Measurements from ENCODE around the gene LCN2. TPM values are rescaled to one million over a fixed set of nuclear protein-coding genes. Genes with fewer than 3 reads are reported as not detected.
"Not testable (repeated sequence)": the region's sequence is repeated elsewhere in the genome, so short reads cannot be mapped to it uniquely, and the experiment has no call there.

The LCN2 gene
- total RNA-seq, 1 donor from 2014 or later = not detected

DNA sequence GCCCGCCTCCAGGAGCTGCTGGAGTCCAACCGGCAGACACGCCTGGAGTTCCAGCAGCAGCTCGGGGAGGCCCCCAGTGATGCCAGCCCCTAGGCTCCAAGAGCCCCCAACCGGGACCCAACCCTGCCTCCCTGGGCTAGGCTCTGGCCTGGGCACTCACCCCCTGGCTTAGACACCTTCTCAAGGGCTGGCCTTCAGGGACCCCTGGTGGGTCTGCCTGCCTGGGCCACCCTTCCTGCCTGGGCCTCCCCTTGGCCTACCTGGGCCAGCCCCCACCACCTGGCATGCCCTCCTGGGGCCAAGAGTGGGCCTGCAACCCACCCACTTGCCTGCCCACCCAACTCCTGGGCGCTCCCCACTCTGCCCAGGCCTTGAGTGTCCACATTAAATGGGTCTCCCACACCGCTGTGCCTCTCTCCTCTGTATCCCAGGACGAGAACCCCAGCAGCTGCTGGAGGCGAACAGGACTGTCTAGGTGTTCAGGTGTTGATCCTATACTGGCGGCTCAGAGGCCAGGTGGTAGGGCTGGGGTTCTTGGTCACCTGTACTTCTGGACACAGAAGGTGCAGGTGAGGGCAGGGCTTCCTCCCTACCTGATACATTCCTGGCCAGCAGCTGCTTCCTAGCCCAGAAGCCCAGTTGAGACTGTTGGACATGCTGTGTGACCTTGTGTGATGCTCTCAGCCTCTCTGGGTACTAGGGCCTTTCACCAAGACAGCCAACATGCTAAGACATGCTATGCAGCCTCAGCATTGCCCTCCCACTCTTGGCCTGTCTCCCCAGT, 14.5 kb downstream of the LCN2 start:
- DNase-seq (ENCODE audit: extremely low read depth, low read depth, low spot score) = no peak

DNA sequence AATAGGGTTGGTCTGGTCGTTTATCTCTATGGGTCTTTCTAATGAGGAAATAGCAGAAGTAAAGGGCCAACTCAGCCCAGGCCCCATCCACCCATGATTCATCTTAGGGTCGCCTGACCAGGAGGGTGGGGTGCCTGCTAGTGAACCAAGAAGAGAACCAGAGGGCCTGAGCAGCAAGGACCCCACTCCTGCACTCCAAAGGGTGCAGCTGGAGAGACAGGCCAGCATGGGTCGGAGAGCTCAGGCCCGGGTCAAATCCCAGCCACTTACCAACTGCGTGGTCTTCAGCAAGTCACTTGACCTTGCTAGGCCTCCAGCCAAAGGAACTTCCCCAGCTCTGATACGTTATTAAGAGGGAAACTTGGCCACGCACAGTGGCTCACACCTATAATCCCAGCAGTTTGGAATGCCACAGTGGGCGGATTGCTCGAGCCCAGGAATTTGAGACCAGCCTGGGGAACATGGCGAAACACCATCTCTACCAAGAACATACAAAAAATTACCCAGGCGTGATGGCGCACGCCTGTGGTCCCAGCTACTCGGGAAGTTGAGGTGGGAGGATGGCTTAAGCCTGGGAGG, 15.1 kb downstream of the LCN2 start:
- no peak for DNase-seq (ENCODE audit: extremely low read depth, low read depth, low spot score)

DNA sequence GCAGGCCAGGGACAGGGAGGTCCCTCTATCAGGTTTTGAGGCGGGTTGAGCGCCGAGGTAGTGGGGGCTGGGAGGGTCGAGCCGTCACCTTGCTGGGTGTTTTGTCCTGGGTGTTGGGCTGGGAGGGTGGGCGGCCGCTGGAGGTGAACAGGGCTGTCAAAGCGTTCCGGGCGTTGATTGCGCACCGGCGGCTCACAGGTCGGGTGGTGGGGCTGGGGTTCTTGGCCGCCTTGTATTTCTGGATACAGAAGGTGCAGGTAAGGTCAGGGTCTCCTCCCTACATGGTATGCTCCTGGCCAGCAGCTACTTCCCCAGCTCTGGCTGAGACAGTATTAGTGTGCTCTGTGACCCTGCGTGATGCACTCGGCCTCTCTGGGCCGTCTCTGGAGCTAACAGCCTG, 16.9 kb downstream of the LCN2 start:
- DNase-seq (ENCODE audit: extremely low read depth, low read depth, low spot score) = no peak

DNA sequence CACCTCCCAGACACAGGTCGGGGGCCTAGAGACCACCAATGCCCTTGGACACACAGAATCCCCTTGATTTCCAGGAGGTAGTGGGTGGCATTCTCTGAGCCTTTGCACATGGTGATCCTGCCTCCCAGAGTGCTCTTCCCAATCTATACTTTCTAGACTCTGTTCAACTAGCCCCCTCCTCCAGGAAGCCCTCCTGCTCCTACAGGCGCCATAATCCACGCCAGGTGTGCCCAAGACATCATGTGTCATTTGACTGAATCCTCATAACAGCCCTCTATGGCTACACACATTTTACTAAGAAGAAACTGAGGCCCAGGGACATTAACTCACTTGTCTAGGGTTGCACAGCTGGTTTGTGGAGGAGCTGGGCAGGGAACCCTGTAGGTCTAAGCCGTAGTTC, 18.0 kb downstream of the LCN2 start:
- no peak for DNase-seq (ENCODE audit: extremely low read depth, low read depth, low spot score)

DNA sequence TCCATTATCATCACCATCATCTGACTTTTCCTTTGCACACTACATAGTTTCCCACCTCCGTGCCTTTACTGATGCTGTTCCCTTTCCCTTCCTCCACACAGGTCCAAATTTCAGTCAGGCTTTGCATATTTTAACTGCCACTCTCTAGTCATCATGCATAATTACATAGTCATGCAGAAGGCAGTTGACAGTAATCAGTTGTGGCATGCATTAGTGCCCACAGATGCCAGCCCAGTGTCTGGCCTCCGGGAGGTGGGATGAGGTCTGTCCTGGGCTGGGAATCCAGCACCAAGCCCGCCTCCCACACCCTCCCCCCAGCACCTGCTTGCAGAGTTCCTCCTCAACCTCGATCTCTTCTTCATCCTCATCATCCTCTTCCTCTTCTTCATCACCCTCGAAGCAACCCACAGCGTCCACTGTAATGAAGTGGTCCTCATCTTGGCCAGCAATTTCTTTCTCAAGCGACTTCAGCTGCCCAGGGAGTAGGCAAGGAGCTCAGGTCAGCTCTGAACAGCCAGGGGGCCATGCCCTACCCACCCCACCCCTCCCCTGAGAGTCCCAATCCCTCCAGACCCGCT, 19.6 kb downstream of the LCN2 start:
- DNase-seq (ENCODE audit: extremely low read depth, low read depth, low spot score) = no peak

DNA sequence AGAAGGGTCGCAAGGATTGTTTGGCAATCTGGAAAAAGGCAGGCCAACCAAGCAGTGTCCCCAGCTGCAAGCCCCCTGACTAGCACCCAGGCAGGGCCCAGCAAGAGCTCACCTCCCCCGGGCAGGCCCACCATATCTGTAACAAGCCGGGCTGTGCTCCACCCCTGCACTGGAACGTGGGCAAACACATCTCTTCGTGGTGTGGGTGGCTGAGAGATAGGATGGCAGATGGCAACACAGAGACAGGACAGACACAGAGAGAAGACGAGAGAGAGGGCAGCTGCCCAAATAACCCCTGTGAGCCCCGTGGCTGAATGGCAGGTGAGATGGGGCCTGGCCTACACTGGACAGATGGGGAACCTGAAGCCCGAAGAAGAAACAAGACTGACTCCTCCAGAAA, 20.2 kb downstream of the LCN2 start:
- DNase-seq (ENCODE audit: extremely low read depth, low read depth, low spot score) = no peak

DNA sequence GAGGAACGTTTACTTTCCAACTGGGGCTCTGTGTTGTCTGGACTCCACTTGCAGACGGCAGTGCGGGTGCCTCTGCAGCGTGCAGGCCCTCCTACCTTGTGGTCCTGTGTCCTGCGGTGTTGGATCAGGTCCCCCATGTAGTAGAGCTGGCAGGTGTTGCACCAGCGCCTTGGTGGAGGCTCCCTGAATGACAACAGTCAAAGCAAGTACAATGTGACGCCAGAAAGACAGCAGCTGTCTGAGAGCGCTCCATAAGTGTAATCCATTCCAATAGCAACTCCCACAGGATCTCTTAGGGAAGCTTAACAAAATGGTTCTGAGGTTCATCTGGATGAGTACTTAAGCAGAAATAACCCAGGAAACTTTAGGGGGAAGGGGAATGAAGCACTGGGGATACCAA, 20.7 kb downstream of the LCN2 start:
- no peak for DNase-seq (ENCODE audit: extremely low read depth, low read depth, low spot score)

DNA sequence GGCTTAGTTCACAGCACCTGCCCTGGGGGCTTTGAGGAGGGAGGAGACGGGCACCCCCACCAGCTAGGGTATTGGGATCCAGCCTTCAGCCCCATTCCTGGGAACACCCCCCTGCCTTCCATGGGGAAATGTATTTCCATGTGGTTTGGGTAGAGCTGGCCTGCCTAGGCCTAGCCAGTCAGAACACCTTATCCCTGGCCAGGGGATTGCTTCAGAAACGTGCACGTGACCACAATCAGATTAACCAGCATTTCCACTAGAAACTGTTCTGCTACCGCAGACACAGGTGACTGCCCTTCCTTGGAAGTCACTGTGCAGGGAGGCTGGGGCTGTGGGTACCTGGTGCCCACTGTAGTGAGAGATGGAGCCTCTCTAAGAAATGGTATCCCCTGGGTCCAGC, 24.8 kb downstream of the LCN2 start:
- DNase-seq (ENCODE audit: extremely low read depth, low read depth, low spot score) = no peak

DNA sequence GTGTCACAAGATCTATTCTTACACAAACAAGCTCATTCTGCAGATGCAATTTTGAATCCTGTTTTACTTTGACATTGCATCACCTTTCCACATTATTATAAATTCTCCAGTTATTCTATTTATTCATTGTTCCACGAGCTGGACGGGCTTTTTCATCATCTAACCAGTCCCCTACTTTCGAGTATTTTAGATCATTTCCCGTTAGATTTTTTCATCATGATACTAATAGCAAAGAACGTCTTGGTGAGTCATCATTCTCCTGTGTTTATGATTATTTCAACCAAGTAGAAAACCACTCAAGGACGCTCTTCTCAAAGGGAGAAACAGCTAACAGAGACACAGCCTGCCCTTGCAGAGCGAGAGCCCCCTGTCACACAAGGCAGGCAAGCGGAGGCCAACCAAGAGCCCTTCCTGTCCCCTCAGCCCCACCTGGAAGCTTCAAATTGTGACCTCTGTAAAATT, 25.9 kb downstream of the LCN2 start:
- DNase-seq (ENCODE audit: extremely low read depth, low read depth, low spot score) = no peak

DNA sequence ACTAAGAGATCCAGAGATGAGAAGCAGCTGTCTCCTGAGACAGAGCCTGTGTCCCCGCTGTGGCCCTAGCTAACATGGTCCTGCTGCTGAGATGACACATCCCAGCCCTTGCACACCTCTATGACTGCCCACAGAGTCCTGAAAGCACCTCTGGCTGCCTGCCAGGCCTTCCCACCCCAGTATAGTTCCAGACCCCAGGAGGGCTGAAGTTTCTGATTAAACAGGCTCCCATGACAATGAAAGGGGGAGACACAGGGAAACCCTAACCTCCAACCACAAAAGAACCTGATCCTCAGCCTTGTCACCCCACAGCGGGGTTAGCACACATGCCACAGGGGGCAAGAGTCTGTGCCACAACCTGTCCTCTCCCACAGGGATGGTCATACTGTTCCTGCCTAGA, 26.5 kb downstream of the LCN2 start:
- DNase-seq (ENCODE audit: extremely low read depth, low read depth, low spot score) = no peak

DNA sequence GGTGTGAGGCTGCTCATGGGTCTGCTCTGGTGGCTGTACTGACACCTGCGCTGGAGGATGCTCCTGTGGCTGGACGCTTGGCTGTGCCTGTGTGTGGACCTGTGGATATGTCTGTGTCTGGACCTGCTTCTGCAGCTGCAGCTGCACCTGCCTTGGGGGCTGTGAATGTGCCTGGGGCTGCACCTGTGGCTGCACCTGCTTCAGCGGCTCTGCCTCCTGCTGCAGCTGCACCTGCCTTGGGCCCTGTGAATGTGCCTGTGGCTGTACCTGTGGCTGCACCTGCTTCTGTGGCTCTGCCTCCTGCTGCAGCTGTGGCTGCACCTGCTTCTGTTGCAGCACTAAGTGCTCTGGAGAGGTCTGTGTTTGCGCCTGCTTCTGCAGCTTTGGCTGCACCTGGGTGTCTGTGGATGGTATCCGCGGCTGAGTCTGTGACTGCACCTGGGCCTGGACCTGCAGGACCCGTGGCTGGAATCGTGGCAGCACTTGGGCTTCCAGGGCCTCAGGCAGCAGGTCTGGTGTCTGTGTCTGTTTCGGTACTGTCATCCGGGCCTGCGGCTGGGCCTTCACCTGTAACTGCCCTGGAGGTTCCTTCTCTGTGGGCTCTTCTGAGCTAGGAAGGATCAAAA, 29.7 kb downstream of the LCN2 start:
- DNase-seq (ENCODE audit: extremely low read depth, low read depth, low spot score) = no peak

DNA sequence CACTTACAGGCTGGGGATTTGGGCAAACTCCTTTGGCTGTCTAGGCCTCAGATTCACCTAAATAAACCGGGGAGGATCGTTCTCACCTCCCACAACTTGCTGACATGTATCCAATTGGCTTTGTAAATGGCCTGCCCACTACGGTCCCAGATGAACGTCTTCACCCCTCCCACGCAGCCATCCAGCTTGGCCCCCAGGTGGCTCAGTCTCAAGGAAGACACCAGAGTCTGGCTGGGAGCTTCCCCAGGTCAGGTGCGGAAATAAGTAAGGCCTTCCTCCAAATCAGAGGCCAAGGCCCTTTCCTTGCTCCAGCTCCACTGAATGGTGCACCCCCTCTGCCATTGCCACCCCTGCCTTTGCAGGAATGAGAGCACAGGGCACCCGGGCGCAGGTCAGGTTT, 30.7 kb downstream of the LCN2 start:
- DNase-seq (ENCODE audit: extremely low read depth, low read depth, low spot score) = no peak

DNA sequence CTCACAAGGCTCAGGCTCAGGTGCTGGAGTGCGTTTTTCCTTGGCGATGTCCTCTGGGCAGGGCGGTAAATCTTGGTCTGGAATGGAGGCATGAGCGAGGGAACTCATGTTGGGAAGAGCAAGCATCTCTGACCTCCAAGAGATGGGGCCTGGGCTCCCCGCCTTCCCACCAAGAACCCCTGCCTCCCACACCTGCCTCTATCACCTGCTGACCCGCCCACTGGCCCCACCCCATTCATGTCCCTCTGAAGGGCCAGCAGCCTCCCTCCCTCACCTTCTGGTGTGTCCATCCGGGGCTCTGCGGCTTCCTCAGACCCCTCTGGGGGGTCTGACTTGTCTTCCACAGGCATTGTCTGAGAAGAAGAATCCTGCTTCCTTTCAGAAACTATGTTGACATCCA, 31.2 kb downstream of the LCN2 start:
- no peak for DNase-seq (ENCODE audit: extremely low read depth, low read depth, low spot score)

DNA sequence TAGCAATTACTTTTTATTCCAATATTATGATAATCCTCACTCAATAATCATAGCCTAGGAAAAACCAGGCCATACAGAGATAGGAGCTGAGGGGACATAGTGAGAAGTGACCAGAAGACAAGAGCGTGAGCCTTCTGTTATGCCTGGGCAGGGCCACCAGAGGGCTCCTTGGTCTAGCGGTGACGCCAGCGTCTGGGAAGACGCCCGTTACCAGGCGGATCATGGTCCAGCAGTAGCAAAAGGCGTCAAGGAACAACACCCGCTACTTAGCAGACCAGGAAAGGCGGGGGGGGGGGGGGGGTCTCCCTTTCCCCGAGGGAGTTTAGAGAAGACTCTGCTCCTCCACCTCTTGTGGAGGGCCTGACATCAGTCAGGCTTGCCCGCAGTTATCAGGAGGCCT, 32.2 kb downstream of the LCN2 start:
- DNase-seq (ENCODE audit: extremely low read depth, low read depth, low spot score) = not testable (repeated sequence)

DNA sequence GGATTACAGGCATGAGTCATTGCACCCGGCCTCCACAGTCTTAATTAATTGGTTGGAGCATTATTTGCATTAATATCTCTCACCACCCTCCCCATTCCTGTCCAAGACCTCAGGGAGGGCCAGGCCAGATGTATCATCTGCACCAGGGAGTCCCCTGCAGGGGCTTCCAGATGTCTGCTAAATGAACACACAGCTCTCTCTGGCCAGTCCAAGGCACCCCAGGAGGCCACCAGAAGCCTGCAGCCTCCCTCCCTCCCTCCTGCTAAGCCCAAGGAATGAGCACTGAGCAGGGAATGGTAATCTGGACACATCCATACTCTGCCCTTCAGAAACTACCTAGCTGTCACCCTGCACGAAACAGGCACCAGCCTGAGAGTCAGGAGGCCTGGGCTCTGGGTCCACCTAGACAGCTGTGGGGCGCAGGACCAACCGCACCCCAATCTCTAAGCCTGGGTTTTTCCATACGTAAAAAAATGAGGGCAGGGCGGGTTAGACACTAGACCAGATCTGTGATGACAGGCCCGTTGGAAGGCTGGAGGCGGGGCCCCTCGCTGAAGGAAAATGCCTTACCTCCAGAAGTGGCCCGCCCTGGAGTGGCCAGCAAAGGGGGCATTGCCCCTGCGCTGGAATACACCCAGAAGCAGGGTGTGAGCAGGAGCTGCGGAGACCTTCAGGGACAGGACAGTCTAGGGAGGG, 33.8 kb downstream of the LCN2 start:
- DNase-seq (ENCODE audit: extremely low read depth, low read depth, low spot score) = no peak

DNA sequence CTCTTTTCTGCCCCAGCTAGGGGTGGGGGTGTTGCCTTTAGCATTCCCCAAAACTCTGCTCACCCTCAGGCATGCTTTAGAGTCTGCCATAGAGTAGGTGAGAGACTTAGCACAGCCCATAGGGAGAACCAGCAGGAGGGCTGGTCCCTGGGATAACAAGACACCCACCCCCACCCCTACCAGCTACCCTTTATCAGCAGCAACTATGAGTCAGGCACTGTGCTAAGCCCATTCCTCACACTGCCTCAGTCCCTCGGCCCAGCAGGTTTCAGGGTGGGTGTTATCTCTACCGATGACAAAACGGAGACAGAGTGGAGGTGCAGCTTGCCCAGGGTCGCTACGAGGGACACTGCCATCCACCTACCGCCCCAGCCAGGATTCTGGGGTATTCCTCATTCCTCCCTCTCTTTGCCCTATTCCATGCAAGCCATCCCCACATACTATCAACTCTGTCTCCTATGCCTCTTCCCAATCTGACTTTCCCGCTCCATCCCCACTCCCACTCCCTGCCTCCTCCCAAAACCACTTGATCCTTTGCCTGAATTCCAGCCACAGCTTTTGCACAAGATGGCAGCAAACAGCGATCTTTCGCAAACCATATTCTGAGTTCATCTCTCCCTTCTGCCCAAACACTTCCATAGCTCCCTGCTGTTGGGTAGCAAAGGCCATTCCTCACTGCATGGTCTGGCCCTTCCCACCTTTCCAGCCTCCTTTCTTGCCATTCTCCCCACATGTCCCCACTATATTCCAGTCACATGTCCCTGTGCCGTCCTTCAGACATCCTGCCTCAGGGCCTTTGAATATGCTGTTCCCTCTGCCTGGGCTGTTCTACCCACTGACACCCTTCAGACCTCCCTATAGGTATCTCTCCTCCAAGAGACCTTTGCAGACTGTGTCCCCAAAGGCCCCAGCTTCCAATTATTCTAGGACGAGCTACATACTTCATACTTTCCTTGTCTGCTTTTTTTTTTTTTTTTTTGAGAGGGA, 37.0 kb downstream of the LCN2 start:
- no peak for DNase-seq (ENCODE audit: extremely low read depth, low read depth, low spot score)

DNA sequence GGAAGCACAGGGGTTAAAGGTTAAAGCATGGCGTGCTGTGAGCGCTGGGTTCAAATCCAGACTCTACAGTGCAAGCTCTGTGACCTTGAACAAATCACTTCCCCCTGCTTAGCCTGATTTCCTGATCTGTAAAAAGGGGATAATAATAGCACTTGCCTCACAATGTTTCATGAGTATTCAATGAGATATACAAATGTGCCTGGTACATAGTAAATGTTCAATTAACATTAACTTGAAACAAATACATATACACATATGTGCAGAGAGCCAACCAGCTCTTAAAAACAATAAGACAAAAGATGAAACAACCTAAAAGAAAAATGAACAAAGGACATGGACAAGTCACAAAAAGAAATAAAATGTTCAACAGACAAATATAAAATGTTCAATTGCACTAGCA, 38.1 kb downstream of the LCN2 start:
- DNase-seq (ENCODE audit: extremely low read depth, low read depth, low spot score) = no peak

DNA sequence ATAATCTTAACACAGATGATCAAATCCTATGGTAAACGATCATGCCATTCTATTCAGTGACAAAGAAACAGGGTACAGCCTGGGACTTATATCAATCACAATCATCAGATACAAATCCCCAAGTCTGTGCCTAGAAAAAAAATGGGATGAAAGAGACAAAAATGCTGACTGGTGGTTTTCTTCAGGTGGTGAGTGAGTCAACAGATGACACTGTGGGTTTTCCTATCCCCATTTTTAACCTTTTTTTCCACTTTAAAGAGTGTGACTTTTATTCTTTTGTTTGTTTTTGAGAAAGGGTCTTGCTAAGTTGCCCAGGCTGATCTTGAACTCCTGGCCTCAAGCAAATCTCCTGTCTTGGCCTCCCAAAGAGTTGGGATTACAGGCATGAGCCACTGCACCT, 39.0 kb downstream of the LCN2 start:
- no peak for DNase-seq (ENCODE audit: extremely low read depth, low read depth, low spot score)

DNA sequence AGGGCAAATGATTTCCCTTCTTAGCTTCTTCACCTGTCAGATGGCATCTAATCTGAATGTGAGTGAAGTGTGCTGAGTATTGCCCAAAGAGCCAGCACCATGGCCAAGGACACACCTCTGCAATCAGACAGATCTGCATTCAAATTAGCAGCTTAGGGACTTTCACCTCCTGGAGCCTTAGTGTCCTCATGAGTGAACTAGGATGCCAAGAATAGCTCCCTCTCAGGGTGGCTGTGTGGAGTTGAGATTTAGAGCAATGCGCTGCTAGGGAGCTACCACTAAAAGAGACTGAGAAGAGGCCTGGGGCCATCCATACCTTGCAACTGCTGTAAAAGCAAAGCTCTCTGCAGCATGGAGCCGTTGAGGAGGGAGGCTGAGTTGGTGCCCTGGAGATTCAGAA, 40.8 kb downstream of the LCN2 start:
- DNase-seq (ENCODE audit: extremely low read depth, low read depth, low spot score) = no peak
